ENCODE results near the gene TGFBR3.

The TGFBR3 gene

DNA sequence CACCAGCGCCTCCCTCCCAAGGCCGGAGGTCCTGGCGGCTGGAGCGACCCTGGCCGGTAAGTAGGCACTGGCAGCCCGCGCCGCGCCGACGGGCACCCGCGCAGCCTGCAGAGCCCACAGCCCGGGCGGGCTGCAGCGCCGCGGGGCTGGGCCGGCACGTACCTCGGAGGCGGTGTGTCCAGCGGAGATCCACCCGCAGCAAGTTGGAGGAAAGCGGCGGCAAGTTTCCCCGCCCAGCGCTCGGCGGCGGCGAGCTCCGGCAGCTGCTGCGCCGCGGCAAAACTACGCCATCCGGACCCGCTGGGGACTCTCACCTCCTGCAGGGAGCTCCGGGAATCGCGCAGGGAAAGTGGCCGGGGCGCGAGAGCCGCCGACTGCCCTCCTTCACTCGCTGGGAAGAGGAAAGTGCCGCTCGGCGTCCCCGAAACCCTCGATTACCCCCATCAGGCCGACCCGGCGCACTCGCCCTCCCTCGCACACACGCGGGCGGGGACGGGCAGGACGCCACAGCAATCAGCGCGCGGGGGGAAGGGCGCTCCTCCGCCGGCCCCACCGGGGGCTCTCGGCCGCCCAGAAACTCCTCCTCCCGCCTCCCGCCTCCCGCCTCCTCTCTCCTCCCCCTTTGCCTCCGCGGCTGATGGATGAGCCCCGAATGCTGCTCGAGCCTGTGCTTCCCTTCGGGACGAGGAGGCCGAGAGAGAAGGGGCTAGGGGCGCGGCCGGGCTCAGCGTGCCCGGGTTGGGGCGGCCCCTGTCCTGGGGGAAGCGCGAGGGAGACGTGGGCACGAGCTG is at the start of gene TGFBR3:
Gene TGFBR3 (minus strand): TSS at position 436 of the 791 bp plus-strand sequence. CDS start 24,620 bp downstream, outside the sequence.
- DNase-seq = peak; percentile 95

DNA sequence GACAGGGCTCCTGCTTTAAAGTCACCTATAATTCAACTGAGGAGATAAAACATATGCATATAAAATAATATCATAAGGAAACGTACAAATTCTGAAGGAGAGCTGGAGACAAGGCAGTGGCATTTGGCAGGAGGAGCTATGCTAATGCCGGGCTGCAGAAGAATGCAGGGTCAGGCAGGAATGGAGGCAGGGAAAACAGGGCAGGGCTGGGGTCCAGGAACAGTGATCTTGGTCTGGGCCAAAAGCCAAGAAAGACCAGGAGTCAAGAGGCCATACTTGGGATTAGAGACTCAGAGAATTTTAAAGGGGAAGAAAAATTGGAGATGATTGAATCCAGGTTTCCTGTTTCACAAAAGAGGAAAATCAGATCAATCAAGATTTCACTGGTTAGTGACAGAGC is 43.3 kb upstream of the TGFBR3 start:
- no peak for DNase-seq

DNA sequence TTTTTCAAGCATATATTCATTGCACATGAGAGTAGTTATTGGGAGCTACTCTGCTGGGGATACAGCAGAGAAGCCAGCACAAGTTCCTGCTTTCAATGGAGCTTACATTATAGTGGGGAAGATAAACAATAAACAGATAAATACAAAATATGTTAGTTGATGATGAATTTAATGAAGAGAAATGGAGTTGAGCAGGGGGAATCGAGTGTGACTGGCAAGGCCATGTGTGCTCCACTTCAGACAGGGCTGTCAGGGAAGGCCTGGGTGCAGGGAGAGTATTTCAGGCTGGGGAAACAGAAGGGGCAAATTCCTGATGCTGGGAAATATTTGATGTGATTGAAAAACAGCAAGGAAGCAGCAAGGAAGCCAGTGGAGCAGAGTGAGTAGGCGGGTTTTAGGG is 42.1 kb upstream of the TGFBR3 start:
- no peak for DNase-seq

DNA sequence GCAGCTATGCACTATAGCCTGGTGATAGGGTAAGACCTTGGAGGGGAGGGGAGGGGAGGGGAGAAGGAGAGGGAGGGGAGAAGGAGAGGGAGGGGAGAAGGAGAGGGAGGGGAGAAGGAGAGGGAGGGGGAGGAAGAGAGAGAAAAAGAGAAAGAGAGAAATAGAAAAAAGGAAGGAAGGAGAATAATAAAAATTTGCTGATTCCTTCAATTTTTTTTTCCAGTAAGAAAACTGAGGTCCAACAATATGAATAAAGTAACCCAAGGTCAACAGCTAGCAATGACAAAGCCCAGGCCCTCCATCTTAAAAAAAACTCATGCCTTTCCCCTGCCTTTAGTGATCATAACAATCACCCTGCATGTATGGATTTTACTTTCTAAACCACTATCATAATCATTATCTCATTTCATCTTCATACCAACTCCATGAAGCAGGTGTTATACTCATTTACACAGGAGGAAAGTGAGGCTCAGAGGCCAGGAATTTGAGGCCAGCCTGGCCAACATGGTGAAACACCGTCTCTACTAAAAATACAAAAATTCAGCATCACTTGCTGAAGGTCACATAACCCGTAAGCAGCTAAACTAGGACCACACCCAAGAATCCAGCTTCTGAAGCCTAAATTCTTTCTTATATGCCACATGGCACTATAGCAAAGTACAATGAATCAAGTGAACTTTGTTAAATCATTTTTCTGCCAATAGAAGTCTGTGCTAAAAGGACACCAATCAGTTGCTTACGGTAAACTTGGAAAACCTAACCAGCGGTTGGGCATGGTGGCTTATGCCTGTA is 39.9 kb upstream of the TGFBR3 start:
- DNase-seq = no peak

DNA sequence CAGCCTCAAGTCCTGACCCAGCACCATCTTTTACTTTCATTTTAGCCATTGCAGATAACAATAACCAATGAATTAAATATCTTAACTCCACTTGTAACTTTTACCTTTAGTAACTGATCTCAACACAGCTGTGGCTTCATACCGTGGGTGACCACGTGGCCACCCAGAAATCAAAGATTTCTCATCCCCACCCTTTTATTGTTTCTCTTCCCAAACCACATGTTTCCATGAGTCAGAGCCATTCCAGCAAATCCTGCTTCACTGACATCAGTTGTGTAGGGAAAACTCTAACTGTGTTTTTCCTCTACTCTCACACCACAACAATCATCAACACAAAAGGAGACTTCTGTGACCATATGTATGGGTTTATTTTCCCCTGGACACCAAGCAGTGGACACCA is 38.2 kb upstream of the TGFBR3 start:
- DNase-seq = peak; percentile 84

DNA sequence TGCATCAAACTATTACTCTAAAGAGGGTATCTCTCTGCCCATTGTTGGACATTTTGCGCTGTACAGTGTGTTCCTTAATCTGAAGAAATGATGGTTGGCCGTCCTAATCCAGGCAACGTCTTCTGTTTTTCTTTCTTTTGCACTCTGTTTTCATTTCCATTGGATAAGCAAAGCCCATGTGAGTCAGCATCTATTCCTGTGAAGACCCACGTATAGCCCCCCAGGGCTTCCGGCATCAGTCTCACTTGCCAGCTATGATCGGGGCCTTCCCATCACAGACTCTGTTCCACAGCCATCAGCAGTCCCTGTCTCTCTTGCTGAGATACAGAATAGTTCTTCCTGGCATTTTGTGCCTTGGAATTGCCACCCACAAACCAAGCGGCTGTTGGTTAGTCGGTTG is 34.0 kb upstream of the TGFBR3 start:
- DNase-seq = no peak

DNA sequence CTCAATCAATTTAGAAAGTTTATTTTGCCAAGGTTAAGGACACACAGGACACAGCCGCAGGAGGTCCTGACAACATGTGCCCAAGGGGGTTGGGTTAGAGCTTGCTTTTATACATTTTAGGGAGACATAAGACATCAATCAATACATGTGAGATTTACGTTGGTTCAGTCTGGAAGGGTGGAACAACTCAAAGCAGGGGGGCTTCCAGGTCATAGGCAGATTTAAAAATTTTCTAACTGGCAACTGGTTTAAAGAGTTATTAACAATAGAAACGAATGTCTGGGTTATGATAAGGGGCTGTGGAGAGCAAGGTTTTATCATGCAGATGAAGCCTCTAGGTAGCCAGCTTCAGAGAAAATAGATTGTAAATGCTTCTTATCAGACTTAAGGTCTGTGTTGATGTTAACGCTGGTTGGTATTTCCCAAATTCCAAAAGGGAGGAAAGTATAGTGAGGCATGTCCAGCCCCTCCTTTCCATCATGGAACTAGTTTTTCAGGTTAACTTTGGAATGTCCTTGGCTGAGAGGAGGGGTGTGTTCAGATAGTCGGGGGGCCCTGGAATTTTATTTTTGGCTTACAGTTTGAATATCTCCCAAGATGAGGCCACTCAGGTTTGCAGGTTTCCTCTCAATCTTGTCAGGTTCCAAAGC is 31.0 kb upstream of the TGFBR3 start:
- DNase-seq = no peak

DNA sequence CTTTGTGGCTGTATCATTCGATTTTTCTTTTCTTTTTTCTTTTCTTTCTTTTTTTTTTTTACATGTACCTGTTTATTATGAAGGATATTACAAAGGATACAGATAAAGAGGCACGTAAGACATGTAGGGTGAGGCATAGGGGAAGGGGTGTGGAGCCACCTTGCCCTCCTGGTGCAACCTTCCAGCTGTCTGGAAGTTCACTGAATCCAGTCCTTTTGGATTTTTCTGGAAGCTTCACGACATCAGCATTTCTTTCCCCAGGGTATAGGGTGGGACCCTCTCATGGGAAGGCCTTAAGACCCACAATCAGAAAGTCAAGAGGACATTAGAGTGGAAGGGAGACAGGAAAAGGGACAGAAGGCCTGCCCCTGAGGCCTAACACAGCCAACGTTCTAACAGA is 30.1 kb upstream of the TGFBR3 start:
- no peak for DNase-seq

DNA sequence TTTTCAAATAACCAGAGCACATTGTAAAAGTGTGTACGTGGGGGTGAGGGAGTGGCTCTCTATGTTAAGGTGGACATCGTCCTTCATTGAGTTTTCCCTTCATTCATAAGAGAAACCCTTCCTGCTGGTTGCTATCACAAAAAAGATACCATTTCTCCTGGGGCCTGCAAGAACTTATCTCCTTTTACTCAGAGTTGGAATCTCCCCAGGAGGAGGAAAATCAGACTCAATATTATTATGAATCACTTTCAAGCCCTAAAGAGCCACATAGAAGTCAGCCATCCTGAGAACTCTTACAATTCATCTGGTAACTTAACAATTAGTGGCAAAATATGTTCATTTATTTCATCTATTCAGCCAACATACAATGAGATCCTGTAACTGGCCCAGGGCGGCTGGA is 27.1 kb upstream of the TGFBR3 start:
- DNase-seq = no peak

DNA sequence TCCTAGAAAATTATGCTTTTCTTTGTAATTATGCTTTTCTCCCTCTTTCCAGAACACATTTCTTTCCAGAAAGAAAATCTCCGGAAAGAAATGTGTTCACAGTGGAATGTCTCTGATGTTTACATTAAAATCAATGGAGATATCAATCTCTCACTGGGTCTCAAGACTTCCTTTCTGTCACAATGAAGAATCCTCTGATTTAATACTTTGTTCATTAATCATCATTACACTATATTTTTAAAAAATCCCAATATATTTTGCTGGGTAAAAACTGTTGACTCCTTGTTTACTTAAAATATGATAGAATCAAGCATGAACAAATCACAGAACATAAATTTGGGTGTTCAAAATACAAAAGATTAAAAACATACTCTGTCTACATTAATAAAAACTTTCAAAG is 26.3 kb upstream of the TGFBR3 start:
- no peak for DNase-seq

DNA sequence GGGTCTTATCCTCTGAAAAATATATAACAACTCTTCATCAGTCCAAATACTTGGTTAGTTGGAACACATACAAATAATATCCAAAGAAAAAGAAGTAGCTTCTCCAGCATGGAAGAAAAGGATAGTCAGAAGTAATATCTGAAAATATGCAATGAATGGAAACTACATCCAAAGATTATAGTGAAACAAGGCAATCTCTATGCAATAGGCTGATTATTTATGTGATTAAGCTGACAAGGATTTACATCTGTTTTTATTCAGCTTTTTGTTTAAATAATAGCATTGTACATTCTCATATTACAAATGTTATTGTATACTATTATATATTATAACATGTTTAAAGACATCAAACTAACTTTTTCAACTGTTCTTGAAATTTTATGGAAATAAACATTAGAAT is 15.3 kb upstream of the TGFBR3 start:
- no peak for DNase-seq

DNA sequence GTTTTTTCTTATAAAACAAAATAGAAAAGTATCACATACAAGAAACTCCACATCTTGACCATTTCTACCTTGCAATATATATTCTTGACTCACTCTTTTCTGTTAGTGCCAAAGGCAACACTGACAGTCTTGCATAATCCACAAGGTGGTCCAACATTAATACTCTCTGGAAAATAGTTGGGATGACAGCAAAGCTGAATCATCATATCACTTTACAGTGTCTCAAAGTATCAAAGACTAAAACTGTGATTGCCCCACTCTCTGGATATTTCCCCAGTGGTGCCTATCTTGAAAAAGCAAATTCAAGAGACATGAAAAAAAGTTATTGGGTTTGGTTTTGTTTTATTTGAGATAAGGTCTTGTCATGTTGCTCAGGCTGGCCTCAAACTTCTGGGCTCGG is 14.6 kb upstream of the TGFBR3 start:
- peak; percentile 91 for DNase-seq

DNA sequence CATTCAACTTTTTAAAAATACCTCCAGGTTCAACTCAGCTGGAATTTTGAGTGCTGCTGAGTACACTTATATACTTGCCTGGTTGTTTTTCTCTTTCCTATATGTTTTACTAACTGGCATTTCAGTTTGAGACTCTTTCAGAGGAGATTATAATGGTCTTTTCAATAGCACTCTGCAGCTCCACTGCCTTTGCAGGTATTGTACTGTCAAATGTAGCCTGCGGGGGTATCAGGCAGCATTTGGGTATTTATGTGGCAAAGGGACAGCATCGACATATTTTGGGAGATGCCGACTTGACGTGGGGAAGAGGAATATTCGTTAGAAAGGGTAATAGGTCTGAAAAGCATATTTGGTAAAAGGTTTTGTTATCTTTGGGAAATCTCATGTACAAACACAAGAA is 11.1 kb upstream of the TGFBR3 start:
- DNase-seq = no peak

DNA sequence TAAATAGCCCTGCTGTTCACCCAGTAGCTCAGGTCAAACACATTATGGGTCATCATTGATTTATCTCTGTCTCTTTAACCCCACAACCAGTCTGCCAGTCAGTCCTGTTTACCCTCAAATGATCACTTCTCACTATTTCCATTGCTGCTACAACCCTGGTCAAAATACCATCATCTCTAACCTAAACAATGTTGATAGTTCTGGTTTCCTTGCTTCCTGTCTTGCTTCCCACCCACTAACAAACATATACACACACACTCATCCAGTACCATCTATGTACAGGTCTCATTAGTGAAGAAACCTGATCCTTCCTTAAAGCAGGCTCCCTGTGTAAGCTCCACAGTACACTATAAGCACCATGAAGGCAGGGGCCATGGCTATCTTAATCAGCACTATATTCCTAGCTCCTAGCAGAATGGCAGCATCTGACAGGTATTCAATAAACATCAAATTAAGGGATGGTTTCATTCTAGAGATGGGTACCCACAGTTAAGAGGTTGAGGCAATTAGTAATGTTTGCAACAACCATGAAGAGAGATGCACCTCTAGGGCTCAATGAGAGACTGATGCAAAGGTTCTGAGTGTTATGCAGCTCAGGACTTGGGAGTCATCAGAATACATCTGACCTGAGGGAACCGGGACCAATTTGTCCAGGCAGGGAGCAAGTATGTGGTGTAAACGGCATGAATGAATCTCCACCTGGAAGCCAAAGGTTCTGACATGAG is 10.0 kb upstream of the TGFBR3 start:
- no peak for DNase-seq

DNA sequence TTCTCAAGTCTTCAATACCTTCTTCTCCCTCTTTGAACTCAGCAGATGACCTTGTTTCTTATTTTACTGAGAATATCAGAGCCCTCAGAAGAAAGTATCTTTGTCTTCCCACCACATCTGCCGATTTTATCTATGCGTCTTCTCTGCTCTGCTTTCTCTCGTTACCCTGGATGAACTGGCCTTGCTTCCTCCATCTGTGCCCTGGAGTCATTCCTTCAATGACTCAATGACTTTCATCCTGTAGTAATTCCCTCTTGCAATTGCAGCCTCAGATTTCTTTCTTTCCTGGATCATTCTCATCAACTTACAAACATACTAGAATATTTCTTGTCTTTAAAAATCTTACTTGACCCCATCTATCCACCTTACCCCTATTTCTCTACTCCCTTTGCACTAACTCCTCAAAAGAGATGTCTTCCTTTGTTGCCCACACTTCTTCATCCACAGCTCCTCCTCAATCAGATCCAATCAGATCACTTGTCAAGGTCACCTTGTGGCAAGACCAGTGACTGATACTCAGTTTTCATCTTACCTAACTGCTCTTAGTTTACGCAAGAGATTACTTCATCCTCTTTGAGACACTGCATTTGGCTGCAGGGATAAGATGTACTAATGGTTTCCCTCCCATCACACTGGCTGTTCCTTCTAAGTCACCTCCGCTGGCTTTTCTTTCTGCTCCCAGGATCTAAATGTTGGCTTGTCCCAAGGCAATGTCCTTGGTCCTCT is 8.2 kb upstream of the TGFBR3 start:
- peak; percentile 43 for DNase-seq

DNA sequence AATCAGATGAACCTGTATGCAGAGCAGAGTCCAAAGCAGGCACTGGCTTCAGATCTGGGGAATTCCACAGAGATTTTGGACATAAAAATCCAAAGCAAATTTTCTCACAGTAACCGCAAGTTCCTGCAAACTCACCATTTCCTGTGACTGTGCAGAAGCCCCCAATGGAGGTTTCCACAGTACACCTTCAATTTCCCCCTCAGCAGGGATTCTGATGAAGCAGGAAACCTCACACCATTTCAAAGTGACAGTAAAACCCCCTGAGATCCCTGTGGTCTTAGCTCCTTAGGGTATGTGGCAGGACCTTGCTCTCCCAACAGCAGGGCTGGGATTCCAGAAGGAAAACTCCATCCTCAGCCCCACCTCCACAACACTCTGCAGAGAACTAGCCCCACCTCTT is 6.0 kb upstream of the TGFBR3 start:
- peak; percentile 38 for DNase-seq

DNA sequence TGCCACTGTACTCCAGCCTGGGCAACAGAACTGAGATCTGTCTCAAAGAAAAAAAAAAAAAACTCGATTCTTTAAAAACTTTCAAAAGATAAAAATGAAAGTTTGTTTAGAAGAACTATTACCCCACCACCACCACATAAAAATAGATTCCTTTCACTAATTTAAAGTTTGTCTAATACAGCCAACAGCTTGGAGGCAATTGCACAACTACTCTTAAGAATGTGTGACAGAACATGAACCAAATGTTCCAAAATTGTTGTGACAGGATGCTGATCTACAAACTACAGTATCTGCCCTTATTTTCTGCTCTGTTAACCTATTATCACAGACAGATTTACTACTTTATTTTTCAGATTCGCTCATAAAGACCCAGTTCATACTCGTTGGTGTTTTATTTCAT is 5.5 kb upstream of the TGFBR3 start:
- peak; percentile 72 for DNase-seq

DNA sequence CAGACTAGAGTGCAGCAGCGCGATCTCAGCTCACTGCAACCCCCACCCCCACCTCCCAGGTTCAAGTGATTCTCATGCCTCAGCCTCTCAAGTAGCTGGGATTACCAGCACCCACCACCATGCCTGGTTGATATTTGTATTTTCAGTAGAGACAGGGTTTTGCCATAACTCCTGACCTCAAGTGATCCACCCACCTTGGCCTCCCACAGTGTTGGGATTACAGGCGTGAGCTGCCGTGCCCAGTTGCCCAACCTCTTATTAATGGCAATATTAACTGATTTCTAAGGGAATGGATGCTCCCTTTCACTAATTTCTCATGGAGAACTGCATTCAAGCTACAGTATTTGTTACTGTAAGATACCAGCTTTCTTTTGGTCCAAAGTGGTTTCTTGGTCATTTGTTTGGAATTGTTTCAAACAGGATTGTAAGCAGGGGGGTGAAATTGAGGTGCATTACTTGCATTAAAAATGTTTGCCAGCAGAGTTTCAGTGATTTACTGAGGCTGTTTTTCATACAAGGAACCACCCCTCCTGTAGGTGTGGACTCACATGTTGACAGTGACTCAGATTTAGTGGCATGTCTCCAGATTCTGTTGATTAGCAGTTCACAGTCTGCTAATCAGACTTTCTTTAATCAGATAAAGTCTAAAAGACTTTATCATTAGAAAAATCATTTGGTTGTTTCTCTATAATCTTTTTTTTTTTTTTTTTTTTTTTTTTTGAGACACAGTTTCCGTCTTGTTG is 3.9 kb upstream of the TGFBR3 start:
- peak; percentile 61 for DNase-seq

DNA sequence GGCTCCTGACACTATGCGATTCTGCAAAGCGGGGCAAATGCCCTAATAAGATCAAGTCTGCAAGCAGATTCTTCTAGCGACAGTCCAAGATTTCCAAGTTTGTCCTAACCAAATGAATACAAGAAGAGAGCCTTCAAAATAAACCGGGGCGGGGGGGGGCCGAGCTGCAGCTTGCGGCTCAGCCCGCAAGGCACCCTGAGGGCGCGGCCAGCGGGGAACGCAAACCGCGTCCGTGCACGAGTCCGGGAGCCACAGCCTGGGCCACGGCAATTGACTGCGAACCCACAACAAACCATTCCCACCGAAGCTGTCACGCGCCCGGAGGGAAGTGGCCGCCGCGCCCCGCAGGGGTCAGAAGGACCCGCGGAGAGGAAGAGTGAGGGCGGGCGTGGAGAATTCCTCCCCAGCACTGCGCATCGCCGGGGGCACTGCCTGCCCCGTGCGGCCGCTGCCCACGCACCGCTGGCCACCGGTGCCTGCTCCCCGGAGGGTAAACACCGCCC is 687 bp downstream of the TGFBR3 start:
- no peak for DNase-seq

DNA sequence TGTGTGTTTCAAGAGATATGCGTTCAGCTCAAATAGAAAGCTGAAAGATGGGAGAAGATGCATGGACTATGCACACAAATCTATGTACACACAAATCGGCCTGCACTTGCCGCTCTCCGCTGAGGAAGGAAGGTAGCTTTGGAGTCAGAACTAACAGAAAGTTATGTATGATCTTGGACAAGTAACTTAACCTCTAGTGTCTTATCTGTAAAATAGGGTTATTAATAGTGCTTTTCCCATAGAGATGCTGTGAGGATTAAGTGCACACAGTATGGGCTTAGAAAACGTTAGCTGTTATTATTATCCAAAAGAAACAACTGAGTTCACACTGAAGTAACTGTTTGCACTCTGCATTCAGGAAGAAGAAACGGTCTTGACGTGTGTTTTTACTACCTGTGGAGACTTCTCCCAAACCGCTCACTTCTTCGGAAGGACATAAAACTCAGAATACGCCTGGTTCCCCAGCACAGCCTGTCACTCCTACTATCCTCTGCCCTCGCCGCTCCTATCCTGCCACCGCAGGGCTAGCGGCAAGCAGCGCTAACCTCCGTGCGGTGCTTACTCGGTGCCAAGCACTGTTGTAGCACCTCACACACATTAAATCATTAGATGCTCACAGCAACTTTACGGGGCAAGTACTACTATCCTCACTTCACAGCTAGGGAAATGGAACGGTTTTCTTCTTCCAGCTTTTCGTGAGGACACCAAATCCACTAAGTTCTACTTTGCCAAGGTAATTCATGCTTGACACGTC is 1.3 kb downstream of the TGFBR3 start:
- DNase-seq = no peak

DNA sequence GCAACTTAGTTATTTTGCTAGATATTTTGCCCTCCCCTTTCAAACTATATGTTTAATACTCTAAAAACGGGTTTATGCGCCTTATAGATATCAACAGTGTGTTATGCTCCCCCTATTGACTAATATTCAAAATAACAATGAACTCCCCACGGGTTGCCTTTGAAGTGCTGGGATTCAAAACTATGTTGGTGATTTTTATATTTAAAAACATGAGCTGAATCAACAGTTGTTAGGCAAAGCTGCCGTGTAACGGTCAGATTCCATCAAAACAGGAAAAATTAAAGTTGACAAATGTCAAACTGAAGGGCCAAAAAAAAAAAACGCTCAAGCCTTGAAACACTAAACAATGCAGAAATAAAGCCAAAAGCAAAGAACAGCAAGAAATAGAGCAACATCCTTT is 2.5 kb downstream of the TGFBR3 start:
- peak; percentile 66 for DNase-seq

Data from HCEC 1CT (cell line).